HG02798 (cell line): ENCODE data around the gene DDX39A.
"Not testable (repeated sequence)": the region's sequence is repeated elsewhere in the genome, so short reads cannot be mapped to it uniquely, and the experiment has no call there.

ENCODE experiments used
- ATAC-seq: cut with Tn5 transposase; IDR thresholded peaks from one replicate; pipeline ENCODE4 v1.9.1; 2021; ENCODE audit warnings: mild to moderate bottlenecking; ENCODE audit not compliant: unreplicated experiment, poor library complexity

Gene DDX39A

DNA sequence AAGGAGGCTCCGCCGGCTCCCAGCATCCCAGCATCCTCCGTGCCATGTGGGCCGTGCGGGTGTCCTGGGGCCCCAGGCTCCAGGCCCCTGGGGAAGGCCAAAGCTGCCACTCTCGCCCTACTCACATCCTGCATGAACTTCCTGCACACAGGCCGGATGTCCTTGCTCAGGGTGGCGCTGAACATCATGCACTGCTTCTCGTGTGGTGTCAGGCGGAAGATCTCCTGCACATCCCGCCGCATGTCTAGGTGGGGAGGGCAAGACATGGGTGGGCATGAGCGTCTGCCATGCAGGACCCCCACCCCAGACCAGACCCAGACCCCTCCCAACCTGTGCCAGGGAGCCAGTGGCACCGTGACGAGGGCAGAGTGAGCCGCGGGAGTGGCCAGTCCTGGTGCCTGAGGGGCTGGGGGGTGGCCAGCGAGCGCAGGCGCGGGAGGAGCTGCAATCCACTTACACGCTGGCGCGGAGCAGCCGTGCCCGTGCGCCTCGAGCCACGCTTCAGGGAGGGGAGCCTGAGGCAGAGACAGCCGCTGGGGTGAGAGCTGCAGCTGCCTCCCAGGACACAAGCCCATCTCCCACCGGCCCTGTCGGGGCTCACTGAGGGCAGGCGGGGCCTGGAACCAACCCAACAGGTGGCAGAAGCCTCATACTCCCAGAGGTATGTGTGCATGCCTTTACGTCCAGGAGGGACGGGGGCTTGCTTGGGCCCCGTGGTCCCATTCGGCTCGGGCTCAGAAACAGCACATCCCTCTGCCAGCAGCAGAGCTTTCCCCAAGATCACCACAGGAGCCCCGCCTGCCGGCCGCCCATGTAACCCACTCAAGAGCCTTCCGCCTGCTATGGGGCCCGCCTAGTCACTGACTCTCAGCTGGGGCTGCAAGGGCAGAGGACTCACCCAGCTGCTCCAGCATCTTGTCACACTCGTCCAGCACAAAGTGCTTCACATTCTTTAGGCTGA, 8.8 kb downstream of the DDX39A start:
- ATAC-seq: no peak

DNA sequence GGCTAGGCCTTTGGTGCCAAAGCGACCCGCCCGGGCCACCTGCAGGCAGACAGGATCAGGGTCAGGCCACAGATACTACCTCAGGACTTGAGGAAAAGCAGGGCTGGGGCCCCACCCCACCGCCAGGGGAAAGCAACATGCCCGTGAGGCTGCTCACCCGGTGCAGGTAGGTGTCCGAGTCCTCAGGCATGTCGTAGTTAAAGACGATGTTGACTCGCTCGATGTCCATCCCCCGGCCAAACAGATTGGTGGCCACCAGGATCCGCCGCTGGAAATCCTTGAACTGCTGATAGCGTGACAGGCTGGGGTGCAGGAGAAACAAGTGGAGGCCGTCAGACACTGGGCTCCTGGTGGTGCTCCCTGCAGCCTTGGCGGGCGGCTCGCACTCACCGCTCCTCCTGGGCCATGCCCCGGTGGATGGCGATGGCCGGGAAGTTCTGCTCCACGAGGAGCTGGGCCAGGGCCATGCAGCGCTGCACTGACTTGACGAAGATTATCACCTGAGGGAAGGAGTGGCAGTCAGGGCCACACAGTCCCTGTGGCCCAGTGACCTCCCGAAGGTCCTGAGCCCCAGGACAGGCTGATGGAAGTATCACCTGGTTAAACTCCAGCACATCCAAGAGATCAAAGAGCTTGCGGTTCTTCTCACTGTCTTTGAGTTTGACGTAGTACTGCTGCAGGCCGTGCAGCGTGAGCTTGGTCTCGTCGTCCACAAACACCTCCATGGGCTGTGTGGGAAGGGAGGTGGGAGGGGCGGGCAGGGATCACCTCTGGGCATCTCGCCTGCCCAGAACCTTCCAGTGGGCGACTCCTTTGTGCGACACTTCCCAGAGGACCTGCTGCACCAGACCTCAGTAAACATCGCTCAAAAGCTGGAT, 9.8 kb downstream of the DDX39A start:
- no peak for ATAC-seq

DNA sequence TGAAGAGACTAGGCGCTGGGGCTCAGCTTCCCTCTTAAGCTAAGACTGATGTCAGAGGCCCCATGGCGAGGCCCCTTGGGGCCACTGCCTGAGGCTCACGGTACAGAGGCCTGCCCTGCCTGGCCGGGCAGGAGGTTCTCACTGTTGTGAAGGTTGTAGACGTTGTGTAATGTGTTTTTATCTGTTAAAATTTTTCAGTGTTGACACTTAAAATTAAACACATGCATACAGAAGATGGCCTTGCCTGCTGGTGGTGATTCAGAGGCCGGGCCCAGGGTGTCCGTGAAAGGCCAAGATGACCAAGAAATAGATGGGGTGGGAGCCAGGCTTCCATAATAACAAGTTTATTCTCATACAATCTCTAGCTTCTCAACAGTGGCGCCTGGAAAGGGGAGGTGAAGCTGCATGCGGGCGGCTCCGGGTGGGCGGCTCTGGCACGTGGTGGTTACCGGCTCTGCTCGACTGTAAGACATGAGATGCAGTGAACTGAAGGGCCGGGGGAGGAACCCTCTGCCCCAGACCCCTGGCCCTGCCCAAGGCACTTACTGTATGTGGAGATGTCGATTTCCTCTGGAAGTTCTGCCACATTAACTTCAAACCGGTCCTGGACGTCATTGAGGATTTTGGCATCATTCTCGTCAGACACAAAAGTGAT, 10.5 kb downstream of the DDX39A start:
- ATAC-seq: no peak

DNA sequence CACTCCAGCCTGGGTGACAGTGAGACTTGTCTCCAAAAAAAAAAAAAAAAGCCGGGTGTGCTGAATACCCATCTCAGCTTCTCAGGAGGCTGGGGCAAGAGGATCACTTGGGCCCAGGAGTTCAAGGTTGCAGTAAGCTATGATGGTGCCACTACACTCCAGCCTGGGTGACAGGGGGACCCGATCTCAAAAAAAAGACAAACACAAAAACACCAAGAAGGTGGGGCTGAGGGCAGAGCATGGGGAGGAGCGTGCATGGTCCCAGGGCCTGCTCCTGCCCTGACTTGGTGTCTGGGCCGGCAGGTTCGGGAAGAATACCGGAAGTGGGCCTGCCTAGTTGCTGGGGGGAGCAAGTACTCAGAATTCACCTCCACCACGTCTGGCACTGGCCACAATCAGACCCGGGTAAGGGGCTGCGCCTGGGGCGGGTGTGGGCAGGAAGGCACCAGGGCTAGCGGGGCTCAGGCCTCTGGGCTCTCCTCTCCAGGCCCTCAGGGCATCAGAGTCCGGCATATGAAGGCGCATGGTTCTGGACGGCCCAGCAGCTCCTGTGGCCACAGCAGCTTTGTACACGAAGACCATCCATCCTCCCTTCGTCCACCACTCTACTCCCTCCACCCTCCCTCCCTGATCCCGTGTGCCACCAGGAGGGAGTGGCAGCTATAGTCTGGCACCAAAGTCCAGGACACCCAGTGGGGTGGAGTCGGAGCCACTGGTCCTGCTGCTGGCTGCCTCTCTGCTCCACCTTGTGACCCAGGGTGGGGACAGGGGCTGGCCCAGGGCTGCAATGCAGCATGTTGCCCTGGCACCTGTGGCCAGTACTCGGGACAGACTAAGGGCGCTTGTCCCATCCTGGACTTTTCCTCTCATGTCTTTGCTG, 11.3 kb downstream of the DDX39A start:
- ATAC-seq: no peak

DNA sequence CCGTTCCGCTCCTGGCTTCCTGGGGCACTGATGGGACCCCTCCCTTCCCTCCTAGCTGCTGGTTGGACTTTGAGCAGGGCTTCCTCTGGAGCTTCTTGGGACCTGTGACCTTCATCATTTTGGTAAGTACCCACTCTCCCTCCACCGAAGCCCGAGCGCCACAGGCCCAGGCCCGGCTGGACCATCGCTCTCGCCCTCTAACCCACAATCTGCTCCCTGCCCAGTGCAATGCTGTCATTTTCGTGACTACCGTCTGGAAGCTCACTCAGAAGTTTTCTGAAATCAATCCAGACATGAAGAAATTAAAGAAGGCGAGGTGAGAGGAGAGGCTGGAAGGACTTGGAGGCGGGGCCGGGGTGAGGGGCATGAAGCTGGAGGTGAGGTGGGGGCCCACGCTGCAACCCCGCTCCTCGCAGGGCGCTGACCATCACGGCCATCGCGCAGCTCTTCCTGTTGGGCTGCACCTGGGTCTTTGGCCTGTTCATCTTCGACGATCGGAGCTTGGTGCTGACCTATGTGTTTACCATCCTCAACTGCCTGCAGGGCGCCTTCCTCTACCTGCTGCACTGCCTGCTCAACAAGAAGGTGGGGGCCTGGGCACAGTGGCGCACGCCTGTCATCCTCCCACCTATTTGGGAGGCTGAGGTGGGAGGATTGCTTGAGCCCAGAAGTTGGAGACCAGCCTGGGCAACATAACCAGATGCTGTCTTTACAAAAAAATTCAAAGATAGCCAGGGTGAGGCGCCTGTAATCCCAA, 12.3 kb downstream of the DDX39A start:
- no peak for ATAC-seq

DNA sequence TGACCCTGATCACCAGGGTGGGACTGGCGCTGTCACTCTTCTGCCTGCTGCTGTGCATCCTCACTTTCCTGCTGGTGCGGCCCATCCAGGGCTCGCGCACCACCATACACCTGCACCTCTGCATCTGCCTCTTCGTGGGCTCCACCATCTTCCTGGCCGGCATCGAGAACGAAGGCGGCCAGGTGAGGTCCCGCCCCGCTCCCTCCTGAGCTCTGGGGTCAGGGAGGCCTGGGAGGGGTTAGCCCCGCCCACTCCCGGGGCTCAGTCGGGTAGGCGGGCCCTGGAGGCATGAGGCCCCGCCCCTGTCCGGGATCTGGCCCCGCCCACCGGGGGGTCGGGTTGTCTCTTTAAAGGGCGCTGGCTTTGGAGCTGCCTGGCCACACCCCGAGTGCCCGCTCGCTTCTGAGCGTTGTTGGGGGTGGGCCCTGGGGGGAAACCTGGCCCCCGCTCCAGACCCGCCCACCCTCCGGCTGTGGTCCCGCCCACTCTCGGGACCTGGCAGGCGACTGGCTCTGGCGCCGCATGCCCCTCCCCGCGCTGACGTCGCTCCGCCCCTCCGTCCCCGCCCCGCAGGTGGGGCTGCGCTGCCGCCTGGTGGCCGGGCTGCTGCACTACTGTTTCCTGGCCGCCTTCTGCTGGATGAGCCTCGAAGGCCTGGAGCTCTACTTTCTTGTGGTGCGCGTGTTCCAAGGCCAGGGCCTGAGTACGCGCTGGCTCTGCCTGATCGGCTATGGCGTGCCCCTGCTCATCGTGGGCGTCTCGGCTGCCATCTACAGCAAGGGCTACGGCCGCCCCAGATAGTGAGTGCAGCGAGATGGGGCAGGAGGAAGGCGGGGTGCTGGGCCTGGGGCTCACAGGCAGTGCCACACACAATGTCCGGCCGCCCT, 13.1 kb downstream of the DDX39A start:
- peak; percentile 63 for ATAC-seq

DNA sequence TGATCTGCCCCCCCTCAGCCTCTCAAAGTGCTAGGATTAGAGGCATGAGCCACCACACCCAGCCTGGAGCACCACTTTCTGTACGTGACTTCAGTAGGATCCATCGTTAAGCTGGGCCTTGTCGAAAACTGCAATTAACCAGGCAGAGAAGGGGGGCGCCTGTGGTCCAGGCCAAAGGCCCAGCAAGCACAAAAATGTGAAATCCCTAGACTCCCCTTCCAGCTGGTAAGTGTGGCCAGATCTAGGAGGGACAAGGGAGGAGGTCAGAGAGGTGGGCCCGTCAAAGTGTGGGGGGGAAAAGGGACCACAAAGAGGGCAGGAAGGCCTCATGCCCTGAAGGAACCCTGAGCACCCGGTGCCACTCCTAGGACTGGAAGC, 13.8 kb downstream of the DDX39A start:
- ATAC-seq: no peak

DNA sequence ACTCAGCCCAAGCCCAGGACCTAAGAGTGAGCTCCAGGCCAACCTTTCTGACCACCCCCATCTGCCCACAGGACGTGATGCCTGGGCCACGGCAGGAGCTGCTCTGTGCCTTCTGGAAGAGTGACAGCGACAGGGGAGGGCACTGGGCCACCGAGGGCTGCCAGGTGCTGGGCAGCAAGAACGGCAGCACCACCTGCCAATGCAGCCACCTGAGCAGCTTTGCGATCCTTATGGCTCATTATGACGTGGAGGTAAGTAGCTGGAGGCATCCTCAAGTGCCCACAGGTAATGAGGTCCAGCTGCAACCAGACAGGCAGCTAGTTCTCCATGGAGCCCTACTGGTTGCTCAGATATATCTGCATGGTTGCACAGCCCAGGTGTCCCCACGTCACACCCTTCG, 14.8 kb downstream of the DDX39A start:
- no peak for ATAC-seq

DNA sequence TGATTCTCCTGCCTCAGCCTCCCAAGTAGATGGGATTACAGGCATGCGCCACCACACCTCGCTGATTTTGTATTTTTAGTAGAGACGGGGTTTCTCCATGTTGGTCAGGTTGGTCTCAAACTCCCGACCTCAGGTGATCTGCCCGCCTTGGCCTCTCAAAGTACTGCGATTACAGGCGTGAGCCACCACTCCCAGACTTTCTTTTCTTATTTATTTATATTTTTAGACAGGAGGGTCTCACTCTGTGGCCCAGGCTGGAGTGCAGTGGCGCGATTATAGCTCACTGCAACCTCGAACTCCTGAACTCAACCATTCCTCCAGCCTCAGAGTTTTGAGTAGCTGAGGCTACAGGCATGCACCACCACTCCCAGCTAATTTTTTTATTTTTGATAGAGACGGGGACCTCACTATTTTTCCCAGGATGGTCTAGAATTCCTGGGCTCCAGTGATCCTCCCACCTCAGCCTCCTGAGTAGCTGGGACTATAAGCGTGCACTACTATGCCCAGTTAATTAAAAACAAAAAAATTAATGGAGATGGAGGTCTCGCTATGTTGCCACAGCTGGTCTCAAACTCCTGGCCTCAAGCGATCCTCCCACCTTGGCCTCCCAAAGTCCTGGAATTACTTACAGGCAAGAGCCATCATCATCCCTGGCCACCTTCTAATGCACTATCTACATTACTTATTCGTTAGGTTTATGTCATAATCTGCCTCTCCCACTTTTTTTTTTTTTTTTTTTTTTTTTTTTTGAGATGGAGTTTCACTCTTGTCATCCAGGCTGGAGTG, 15.8 kb downstream of the DDX39A start:
- not testable (repeated sequence) for ATAC-seq

DNA sequence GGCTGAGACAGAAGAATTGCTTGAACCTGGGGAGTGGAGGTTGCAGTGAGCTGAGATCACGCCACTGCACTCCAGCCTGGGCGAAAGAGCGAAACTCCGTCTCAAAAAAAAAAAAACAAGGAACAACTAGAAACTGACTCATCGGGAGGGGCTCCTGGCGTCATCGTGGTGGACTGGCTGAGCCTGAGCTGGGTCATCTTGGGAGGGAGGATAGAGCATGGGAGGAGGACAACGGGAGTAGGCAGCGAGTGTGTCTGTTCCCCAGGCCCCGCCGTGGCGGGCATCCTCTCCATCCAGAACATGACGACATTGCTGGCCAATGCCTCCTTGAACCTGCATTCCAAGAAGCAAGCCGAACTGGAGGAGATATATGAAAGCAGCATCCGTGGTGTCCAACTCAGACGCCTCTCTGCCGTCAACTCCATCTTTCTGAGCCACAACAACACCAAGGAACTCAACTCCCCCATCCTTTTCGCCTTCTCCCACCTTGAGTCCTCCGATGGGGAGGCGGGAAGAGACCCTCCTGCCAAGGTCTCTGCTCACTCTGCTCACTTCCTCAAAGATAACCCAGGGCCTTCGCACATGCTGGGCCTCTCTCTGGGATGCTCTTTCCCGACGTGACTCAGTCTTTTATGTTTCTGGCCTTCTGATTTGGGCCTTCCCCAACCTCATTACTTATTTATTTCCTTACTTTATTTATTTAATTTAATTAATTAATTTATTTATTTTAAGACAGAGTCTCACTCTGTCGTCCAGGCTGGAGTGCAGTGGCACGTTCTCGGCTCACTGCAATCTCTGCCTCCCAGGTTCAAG, 16.6 kb downstream of the DDX39A start:
- no peak for ATAC-seq

DNA sequence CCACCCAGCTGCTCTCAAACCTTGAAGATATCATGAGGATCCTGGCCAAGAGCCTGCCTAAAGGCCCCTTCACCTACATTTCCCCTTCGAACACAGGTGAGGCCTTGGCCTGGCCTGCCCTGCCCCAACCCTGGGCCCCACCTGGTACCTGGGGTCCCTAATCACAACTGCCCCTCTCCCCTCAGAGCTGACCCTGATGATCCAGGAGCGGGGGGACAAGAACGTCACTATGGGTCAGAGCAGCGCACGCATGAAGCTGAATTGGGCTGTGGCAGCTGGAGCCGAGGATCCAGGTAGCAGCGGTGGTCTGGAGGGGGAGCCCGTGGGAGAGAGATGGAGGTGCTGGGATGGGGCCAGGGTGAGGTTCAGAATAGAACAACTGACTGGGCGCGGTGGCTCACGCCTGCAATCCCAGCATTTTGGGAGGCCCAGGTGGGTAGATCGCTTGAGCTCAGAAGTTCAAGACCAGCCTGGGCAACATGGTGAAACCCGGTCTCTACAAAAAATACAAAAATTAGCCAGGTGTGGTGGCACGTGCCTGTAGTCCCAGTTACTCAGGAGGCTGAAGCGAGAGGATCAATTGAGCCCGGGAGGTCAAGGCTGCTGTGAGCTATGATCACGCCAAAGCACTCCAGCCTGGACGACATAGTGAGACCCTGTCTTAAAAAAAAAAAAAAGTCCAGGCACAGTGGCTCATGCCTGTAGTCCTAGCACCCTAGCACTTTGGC, 17.5 kb downstream of the DDX39A start:
- ATAC-seq: no peak

DNA sequence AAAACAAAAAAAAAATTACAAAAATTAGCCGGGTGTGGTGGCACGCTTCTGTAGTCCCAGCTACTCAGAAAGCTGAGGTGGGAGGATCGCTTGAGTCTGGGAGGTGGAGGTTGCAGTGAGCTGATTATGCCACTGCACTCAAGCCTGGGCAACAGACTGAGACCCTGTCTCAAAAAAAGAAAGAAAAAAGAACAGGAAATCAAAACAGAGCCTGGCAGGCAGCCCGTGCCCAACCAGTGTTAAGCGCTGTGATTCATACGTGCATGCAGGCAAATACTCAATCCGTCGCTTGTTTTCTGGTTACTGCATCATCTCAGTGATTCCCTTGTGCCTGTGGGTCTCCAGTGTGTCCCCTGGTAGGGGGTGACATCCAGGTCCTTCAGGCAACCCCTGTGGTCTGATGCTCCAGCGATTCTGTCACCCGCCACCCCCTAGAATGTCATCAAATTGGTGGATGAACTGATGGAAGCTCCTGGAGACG, 18.1 kb downstream of the DDX39A start:
- no peak for ATAC-seq

DNA sequence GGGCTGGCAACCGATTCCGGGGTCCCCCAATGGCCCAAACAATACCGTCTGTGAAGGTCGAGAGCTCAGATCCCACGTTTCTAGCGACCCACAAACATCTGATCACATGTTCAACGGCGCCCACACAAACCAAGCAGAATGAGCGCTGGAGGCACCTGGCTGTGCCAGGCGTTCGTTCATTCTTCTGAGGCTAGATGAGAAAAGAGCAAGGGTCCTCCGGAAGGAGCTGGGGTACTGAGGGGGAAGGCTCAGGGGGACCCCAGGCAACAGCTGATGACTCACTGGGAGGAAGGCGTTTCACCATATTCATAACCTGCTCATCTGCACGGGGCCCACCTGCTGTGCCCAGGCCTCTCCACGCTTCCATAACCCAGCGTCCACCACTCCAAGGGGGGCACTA, 22.0 kb downstream of the DDX39A start:
- not testable (repeated sequence) for ATAC-seq

DNA sequence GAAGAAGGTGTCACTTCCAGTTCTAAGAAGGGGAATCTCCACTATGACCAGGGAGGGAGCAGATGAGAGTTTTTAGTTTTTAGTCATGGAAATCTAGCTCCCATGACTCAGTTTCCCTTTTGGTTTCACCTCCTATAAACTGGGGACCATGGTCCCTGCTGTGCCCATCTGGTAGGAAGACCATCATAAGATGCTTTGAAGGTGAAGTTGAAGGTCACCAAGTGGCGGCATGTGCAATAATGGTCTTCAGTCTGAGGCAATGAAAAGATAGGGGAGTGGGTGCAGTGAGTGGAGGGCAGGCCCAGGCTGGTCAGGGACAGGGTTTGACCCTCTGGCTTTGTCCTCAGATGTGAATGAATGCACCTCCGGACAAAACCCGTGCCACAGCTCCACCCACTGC, 22.4 kb downstream of the DDX39A start:
- not testable (repeated sequence) for ATAC-seq

DNA sequence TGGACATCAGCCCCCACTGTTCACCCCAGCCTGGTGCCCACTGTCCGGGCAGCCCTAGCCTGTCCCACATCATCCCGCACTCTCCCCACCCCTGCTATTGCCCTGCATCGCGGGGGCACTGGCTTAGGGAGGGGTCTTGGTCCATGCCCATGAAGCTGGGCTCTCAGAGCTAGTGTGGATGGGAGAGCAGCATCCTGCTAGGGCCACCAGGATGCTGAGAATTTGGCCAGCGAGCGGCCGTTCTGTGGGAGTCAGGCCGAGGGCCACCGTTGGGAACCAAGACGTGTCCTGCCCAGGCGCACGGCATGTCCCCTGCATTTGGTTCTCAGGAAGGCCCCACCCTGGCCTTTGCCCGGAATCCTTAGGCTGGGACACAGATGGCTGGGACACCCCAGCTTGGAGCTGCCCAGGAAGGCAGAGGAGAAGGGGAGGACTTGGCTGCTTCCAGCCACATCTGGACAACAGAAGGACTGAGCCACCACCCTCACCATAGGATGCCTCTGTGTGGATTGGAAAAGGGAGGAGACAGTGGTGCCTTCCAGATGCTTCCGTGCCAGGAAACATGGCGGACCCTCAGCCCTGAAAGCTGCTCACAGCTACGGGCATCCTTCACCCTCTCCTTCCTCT, 23.3 kb downstream of the DDX39A start:
- ATAC-seq: no peak
